HAP-1 (cell line): ENCODE results near the gene CPZ.

Experiments
- DNase-seq, 2 experiments: peaks; one replicate each; pipeline ENCODE4 v3.0.0-alpha.2; 2016 to 2020; ENCODE audit warnings: low spot score in 2 of 2
- H3K27me3 ChIP-seq: fragments of 250-450 bp; sonication (Bioruptor Pico); 2 replicates; pipeline ENCODE4 v1.5.1; 2020; ENCODE audit warnings: low read depth, mild to moderate bottlenecking, moderate library complexity
- H3K36me3 ChIP-seq: fragments of 250-450 bp; sonication (Bioruptor Pico); replicated peaks from 2 replicates; pipeline ENCODE4 v1.5.1; 2020; ENCODE audit warnings: mild to moderate bottlenecking
- H3K4me1 ChIP-seq: fragments of 250-450 bp; sonication (Bioruptor Pico); 2 replicates; pipeline ENCODE4 v1.5.1; 2020; ENCODE audit warnings: mild to moderate bottlenecking
- H3K4me3 ChIP-seq: fragments of 250-450 bp; sonication (Bioruptor Pico); 2 replicates; pipeline ENCODE4 v1.5.1; 2020; ENCODE audit warnings: mild to moderate bottlenecking, moderate library complexity
- H3K9me3 ChIP-seq: fragments of 250-450 bp; sonication (Bioruptor Pico); 2 replicates; pipeline ENCODE4 v1.5.1; 2020; ENCODE audit warnings: mild to moderate bottlenecking, moderate library complexity
- in situ Hi-C: fragments of 300-500 bp; cut with MboI; formaldehyde crosslinking; loops from 3 replicates; pipeline ENCODE4 v1.14.3; 2020; ENCODE audit warnings: low sequenced_read_pairs, inconsistent platforms, mixed read lengths

CPZ gene

DNA sequence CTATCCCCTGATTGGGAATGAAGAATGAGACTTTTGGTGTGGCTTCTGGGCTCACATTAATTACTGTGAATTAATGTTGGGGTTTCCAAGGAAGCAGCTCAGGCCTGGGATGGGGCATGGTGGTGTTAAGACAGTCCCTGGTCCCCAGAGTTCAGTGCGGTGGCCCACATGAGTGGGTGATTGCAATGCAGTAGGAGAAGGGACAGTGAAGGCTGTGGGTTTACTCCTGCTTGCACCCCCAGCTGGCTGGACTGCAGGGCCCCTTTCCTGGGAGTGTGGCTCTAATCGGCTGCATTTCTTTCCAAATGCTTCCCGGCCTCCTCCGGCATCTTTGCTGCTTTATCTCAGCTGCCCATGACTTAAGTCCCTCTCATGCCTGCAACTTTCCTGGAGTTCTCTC is 40.5 kb upstream of the CPZ start:
- in situ Hi-C loops, result no loop called here
- no peaks in the 10 kb centered on the region for H3K9me3 ChIP-seq
- no peak overlapping the region for H3K4me3 ChIP-seq
- DNase-seq, result no peak
- H3K36me3 ChIP-seq, result no peaks in the 10 kb centered on the region
- H3K4me1 ChIP-seq, result no peaks in the 10 kb centered on the region
- no peaks in the 10 kb centered on the region for H3K27me3 ChIP-seq

DNA sequence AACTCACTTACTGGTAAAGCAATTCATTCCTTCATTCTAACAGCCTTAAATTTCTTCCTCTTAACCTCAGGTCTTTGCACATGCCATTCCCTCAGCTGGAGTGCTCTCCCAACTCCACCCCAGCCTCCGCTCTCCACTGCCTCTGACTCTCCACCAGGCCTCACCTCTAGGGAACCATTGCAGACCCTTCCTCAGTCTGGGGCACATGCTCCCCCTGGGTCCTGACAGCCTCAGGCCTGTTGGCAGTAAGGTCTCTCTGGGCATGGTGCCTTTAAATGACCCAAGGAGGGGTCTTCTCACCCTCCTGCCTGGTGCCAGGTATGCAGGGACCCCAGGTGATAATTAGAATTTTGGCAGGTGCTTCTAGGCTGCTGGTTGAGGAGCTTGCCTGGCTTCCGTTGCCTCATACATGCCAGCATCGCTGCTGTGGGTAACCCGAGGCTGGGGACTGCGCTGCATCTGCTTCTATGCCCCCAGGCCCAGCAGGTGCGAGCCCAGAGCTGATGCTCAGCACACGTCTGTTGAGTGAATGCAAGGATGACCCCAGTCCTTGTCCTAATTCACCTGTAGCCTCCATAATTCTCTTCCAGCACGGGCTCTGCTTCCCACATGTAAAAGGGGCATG is 39.9 kb upstream of the CPZ start:
- no peaks in the 10 kb centered on the region for H3K4me1 ChIP-seq
- H3K36me3 ChIP-seq, result no peaks in the 10 kb centered on the region
- in situ Hi-C loops, result no loop called here
- H3K9me3 ChIP-seq, result no peaks in the 10 kb centered on the region
- H3K27me3 ChIP-seq, result no peaks in the 10 kb centered on the region
- DNase-seq, result no peak
- no peak overlapping the region for H3K4me3 ChIP-seq

DNA sequence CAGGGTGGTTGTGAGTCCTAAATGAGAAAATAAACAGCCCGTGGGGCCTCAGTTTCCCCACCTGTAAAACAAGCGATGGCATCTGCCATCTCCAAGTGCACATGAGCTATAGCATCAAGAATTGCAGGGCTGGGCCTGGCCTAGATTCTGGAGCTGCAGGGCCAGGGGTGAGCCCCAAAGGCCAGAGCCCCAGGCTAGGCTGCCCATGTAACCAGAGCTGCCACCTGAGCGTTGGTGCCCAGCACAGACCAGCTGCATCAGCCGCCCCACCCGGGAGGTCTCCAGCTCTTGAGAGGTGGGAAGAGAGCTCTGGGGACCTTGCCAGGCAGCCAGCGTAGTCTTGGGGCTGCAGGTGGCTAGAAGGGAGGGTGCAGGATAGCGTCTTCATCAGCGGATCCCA is 39.3 kb upstream of the CPZ start:
- Histone ChIP-seq H3K36me3 (no peaks in the 10 kb centered on the region), H3K9me3 (no peaks in the 10 kb centered on the region), H3K27me3 (no peaks in the 10 kb centered on the region), H3K4me1 (no peaks in the 10 kb centered on the region), H3K4me3 (no peak overlapping the region)
- in situ Hi-C loops, result no loop called here
- DNase-seq, result no peak

DNA sequence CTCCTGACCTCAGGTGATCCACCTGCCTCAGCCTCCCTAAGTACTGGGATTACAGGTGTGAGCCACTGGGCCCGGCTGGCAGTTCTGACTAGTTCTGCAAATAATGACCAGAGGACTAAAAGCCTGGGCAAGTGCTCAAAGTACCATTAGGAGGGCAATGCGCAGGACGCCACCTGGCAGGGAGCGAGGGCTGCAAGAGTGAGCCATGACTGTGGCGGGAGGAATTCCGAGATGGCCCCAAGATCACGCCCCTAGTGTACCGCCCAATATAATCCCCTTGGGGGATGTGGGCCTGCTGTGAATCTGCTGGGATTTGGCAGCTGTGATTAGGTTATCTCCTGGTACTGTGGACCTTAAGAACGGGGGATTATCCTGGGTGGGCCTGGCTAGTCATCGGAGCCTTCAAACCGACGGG is 38.6 kb upstream of the CPZ start:
- Histone ChIP-seq H3K9me3 (no peaks in the 10 kb centered on the region), H3K36me3 (no peaks in the 10 kb centered on the region), H3K27me3 (no peaks in the 10 kb centered on the region), H3K4me1 (no peaks in the 10 kb centered on the region), H3K4me3 (no peak overlapping the region)
- no peak for DNase-seq
- in situ Hi-C loops, result no loop called here

DNA sequence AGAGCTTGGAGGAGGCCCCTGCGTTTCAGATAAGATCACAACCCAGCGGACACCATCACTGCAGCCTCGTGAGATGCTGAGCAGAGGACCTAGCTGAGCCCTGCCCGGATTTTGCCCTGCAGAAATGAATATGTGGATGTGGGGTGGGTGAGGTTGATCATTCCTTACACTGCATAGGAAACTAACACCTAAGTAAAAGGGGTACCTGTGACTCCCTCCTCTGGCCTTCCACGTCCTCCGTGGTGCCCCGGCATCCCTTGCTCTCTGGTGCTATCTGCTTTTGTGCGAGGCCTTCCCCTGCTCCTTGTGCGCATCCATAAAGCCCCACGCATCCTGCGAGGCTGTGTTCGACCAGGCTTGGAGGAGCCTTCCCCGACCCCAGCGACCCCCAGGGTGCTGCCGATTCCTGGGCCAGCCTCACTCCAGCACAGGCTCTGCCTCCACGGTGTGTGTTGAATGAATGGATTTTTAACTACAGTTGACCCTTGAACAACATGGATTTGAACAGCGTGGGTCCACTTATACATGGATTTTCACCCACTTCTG is 37.9 kb upstream of the CPZ start:
- in situ Hi-C loops, result no loop called here
- DNase-seq, result no peak
- Histone ChIP-seq H3K27me3 (no peaks in the 10 kb centered on the region), H3K36me3 (no peaks in the 10 kb centered on the region), H3K4me3 (no peak overlapping the region), H3K4me1 (no peaks in the 10 kb centered on the region), H3K9me3 (no peaks in the 10 kb centered on the region)

DNA sequence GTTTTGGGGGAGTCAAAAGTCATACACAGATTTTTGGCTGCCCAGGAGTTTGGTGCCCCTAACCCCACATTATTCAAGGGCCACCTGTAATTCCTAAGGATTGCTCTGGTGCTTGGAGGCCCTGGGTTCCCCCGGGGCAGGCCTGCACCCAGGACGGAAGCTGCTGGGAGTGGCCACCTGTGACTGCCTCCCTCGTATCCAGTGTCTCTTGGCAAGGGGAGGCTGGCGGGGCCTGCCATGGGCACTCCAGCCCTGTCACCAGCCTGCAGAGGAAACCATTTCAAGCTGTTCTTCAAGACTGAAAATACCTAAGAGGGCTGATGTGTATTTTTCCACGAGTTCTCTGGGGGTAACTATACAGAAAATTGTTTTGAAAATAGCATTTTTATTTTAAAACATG is 36.8 kb upstream of the CPZ start:
- Histone ChIP-seq H3K9me3 (no peaks in the 10 kb centered on the region), H3K4me1 (no peaks in the 10 kb centered on the region), H3K36me3 (no peaks in the 10 kb centered on the region), H3K27me3 (no peaks in the 10 kb centered on the region), H3K4me3 (no peak overlapping the region)
- DNase-seq, result no peak
- in situ Hi-C loops, result no loop called here

DNA sequence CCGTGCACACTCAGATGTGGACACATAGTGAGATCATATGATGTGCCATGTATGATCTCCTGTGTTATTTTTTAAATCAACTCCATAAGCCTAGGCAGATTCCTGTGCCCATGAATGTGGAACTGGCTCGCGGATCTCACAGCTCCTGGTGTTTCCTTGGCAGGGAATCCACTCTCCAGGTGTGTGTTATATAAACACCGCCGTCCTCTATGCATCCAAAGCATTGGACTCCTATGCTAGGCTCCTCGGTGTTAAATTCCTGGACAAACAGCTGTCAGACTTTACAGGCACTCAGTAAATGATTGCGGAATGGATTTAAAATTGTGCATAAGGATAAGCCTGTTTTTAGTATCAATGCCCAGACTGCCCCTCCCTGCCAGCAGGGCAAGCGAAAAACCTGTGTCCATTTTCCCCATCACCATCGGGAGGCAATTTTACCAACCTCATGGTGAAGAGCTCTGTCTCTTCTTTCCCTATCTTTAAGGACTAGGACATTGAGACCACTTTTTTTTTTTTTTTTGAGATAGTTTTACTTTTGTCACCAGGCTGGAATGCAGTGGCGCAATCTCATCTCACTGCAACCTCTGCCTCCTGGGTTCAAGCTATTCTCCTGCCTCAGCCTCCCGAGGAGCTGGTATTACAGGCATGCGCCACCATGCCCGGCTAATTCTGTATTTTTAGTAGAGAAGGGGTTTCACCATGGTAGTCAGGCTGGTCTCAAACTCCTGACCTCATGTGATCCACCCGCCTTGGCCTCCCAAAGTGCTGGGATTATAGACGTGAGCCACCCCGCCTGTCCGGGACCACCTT is 36.0 kb upstream of the CPZ start:
- H3K4me1 ChIP-seq, result no peaks in the 10 kb centered on the region
- no peaks in the 10 kb centered on the region for H3K9me3 ChIP-seq
- H3K4me3 ChIP-seq, result no peak overlapping the region
- in situ Hi-C loops, result no loop called here
- no peaks in the 10 kb centered on the region for H3K36me3 ChIP-seq
- DNase-seq, result no peak
- no peaks in the 10 kb centered on the region for H3K27me3 ChIP-seq

DNA sequence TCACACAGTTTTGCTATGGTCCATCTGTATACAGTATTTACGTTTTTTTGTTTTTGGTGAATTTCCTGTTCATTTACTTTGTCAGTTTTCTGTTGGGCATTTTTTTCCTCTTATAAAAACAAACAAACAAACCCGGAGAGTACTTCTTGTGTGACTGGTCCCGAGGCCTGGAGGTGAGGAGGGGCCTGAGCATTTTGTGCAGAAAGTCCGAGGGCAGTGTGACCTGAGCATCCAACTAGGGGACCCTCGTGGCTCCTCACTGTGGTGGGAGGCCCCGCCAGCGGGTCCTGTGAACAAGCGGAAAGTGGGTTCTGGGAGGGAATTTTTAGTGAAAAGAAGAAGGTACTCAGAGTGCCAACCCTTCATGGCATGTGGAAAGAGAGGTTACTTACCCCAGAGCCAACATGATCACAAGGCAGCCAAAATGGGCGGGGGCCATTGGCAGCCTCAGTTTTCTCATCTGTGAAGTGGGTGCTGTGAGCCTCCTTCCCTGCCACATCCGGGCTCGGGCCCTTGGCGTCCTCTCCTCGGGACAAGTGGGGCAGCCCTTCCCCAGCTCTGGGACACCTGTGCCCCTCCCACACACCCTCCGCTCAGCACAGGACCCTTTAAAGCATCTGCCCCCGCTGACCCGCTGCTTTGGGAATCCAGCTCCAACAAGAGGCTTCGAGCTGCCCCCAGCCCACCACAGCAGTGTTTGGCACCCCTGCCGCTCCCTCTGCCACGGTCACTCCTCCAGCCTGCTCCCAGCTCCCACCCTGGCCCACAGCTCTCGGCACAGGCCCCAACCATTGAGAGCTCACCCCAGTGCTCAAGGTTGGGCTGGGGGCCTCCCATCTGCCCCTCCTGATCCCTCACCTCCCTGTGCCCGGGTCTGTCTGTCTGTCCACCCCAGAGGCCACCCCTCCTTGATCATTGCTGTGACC is 35.2 kb upstream of the CPZ start:
- H3K27me3 ChIP-seq, result no peaks in the 10 kb centered on the region
- H3K36me3 ChIP-seq, result no peaks in the 10 kb centered on the region
- no peaks in the 10 kb centered on the region for H3K9me3 ChIP-seq
- H3K4me3 ChIP-seq, result no peak overlapping the region
- no peaks in the 10 kb centered on the region for H3K4me1 ChIP-seq
- in situ Hi-C loops, result no loop called here
- no peak for DNase-seq

DNA sequence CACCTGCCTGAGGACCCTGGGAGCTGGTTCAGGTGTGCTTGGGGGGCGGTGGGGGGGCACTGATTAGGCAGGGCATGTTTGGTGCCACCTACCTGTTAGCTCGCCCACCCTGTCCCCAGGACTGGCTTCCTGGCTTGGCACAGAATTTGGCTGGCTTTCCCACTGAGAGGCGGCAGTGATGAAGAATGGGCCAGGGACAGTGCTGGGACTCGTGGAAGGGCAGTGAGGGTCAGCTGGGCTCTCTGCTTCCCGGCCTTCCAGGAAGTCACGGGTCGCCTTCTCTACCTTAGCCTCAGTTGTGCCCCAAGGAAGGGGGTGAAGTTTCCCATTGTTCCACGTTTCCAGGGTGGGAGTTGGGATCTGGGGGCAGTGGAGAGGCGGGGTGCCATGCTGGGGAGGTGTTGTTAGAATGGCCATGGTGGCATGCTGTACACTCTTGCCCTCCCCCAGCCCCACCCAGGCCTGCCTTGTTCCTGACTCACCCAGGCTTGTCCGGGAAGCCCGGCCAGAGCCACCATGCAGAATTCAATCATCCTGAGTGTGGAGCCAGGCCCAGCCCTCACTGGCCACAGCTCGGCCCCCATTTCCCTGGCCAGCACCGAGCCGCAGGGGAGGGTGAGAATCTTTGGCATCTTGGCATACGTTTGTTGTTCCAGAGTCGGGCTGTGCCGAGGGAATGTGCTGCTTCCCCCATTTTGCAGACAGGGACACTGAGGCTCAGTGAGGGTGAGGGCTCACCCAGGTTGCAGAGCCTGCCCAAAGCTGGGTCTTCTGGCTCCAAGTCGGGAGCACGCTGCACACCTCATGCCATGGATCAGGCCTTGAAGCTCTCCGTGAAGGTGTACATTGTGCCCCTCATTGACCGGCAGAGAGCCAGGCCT is 34.2 kb upstream of the CPZ start:
- DNase-seq, result no peak
- H3K36me3 ChIP-seq, result no peaks in the 10 kb centered on the region
- H3K27me3 ChIP-seq, result no peaks in the 10 kb centered on the region
- no peak overlapping the region for H3K4me3 ChIP-seq
- no peaks in the 10 kb centered on the region for H3K9me3 ChIP-seq
- no peaks in the 10 kb centered on the region for H3K4me1 ChIP-seq
- in situ Hi-C loops, result no loop called here

DNA sequence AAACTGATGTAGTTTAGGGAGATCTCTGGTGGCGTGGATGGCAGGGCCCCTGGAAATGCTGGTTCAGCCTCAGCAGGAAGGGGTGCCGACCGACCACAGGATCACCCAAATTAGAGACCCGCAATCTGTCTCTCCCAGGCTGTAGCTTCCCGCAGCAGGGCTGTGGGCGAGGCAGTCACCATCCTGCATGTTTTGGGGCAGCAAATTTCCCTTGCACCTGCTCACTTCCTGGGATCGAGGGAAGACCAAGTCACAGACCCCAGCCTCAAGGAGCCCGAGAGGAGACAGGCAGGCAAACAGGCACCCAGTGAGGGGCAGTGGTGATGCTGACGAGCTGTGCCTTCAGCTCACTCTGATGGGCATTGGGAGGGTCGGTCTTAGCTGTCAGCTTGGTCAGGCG is 33.6 kb upstream of the CPZ start:
- no peaks in the 10 kb centered on the region for H3K36me3 ChIP-seq
- H3K4me1 ChIP-seq, result no peaks in the 10 kb centered on the region
- in situ Hi-C loops, result no loop called here
- H3K9me3 ChIP-seq, result no peaks in the 10 kb centered on the region
- H3K4me3 ChIP-seq, result no peak overlapping the region
- H3K27me3 ChIP-seq, result no peaks in the 10 kb centered on the region
- DNase-seq, result no peak

DNA sequence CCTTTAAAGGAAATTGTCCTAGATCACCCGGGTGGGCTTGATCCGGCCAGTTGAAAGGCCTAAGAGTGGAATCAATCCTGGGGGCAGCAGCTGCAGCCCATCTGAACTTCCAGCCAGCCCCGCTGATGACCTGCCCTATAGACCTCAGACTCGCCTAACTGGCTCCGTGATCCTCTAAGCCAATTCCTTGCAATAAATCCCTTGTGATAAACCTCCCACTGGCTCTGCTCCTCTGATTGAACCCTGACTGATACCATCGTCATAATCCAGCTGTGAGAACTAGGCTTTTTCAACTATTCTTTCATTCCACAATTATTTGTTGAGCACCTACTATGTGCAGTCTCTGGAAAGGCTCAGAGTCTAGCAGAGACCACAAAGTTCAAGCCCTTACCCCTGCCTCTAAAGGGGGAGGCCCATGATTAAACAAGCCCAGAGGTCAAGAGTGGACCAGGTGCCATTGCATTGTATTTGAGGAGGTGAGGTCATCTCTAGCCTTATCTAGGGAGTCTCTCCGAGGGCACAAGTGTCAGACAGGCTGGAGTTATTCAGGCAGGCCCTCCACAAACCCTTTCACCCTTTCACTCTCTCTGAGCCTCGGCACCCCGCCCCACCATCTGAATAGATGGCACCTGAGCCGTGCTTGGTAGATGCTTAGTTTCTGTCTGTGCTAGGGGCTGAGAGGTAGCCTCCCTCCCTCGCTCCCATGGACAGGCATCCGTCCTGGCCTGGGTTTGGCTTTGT is 32.9 kb upstream of the CPZ start:
- no peaks in the 10 kb centered on the region for H3K27me3 ChIP-seq
- DNase-seq, result no peak
- H3K36me3 ChIP-seq, result no peaks in the 10 kb centered on the region
- in situ Hi-C loops, result no loop called here
- H3K4me3 ChIP-seq, result no peak overlapping the region
- no peaks in the 10 kb centered on the region for H3K9me3 ChIP-seq
- no peaks in the 10 kb centered on the region for H3K4me1 ChIP-seq

DNA sequence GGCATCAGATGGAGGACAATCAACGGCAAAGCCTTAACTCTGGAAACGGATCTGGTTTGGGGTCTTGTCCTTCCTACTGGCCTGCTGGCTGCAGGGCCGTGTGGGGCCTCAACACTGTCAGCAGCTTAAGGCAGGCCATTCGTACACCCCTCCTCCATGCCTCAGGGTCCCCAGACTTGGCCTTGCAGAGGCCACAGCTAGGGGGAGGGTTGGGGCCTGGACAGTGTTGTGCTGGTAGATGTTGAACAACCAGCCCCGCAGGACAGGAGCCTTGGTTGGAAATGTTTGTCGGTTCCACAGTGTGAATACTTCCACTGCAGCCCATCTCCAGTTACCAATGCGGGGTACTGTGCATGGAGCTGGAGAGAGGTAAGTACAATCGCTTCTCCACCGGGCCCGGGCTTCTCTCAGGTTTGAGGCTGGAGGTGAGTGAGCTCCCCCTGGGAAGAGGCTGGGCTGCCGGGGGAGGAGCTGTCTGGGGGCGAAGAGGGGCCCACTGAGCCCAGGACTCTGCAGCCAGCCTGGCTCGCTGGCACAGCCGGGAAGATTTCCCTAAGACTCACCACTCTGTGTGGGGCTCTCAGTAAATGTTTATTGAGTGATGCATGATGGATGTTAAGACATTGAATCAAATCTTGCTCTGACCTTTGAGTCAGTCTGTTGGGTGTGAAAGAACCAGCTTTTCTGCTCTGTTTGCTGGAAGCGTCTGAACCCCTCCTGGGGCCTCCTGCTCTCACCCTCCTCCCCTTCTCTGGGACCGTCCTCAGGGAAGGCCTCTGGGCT is 32.1 kb upstream of the CPZ start:
- in situ Hi-C loops, result no loop called here
- no peaks in the 10 kb centered on the region for H3K27me3 ChIP-seq
- no peaks in the 10 kb centered on the region for H3K9me3 ChIP-seq
- no peak overlapping the region for H3K4me3 ChIP-seq
- no peak for DNase-seq
- no peaks in the 10 kb centered on the region for H3K36me3 ChIP-seq
- H3K4me1 ChIP-seq, result no peaks in the 10 kb centered on the region
